Loucy (cell line): Measurements from ENCODE around the gene GALNT11.

Experiments used
- H2AFZ ChIP-seq: fragments of 200-600 bp; sonication (generic); 2 replicates; pipeline ENCODE4 v1.6.0; 2016; ENCODE audit warnings: antibody characterized with exemption, mild to moderate bottlenecking, low read length, moderate library complexity
- H3F3A ChIP-seq: fragments of 200-600 bp; 2 replicates; pipeline ENCODE4 v1.6.0; 2016; ENCODE audit warnings: antibody characterized with exemption, low read depth, mild to moderate bottlenecking
- H3K27me3 ChIP-seq: fragments of 200-600 bp; sonication (generic); 2 replicates; pipeline ENCODE4 v1.6.1; 2014; ENCODE audit warnings: low read length, mild to moderate bottlenecking; ENCODE audit not compliant: insufficient read depth, poor library complexity, severe bottlenecking
- H3K36me3 ChIP-seq: fragments of 200-600 bp; sonication (generic); 2 replicates; pipeline ENCODE4 v1.6.1; 2016; ENCODE audit warnings: low read length; ENCODE audit not compliant: insufficient read depth
- H3K4me1 ChIP-seq: fragments of 200-600 bp; sonication (generic); 2 replicates; pipeline ENCODE4 v1.5.1; 2014; ENCODE audit warnings: low read length, mild to moderate bottlenecking; ENCODE audit not compliant: insufficient read depth, poor library complexity, severe bottlenecking
- H3K4me2 ChIP-seq: fragments of 200-600 bp; sonication (generic); 2 replicates; pipeline ENCODE4 v1.6.0; 2014; ENCODE audit warnings: antibody characterized with exemption, low read length, low read depth, mild to moderate bottlenecking; ENCODE audit not compliant: poor library complexity, severe bottlenecking
- H3K4me3 ChIP-seq: fragments of 200-600 bp; sonication (generic); 2 replicates; pipeline ENCODE4 v1.5.1; 2014; ENCODE audit warnings: low read length, mild to moderate bottlenecking, mixed read lengths; ENCODE audit not compliant: poor library complexity, severe bottlenecking
- H3K79me2 ChIP-seq: fragments of 200-600 bp; sonication (generic); 2 replicates; pipeline ENCODE4 v1.6.1; 2014; ENCODE audit warnings: low read length; ENCODE audit not compliant: insufficient read depth
- H3K9ac ChIP-seq: fragments of 200-600 bp; sonication (generic); 2 replicates; pipeline ENCODE4 v1.6.0; 2014; ENCODE audit warnings: mild to moderate bottlenecking, low read depth, low read length, moderate library complexity; ENCODE audit not compliant: poor library complexity, severe bottlenecking
- H3K9me2 ChIP-seq: fragments of 200-600 bp; sonication (generic); replicated peaks from 2 replicates; pipeline ENCODE4 v1.6.1; 2016; ENCODE audit warnings: low read depth, low read length, mixed read lengths
- H3K9me3 ChIP-seq: fragments of 200-600 bp; sonication (generic); 2 replicates; pipeline ENCODE4 v1.6.1; 2014; ENCODE audit warnings: mild to moderate bottlenecking, antibody characterized with exemption, low read length, low read depth; ENCODE audit not compliant: insufficient read depth
- H4K20me1 ChIP-seq: fragments of 200-600 bp; sonication (generic); 2 replicates; pipeline ENCODE4 v1.6.0; 2014; ENCODE audit warnings: antibody characterized with exemption, low read length, mild to moderate bottlenecking; ENCODE audit not compliant: insufficient read depth, poor library complexity, severe bottlenecking
- CTCF ChIP-seq: fragments of 200-600 bp; sonication (generic); conservative IDR thresholded peaks from 2 replicates; pipeline ENCODE4 v1.5.1; 2014; ENCODE audit warnings: mild to moderate bottlenecking, antibody characterized with exemption, low read length
- EZH2phosphoT487 ChIP-seq: fragments of 200-600 bp; IDR thresholded peaks from 2 replicates; pipeline ENCODE4 v1.6.1; 2018; ENCODE audit warnings: antibody characterized with exemption, mild to moderate bottlenecking, moderate library complexity, borderline replicate concordance

Gene GALNT11

DNA sequence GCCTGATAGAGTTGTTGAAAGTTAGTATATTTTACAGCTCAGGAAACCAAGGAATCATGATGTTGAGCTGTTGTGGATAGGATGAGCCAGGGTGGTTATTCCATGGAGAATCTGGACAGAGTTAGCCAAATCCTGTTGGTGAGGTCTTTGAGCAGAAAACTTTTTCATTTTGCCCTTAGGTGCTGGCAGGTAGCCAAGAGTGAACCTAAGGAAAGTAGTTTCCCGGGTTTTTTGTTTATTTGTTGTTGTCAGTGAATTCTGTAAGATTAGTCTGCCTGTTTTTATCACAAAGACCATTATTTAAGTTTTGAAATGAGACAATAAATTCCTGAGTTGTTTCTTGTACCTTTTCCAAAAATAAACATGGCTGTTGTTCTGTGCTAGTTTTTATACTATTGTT lies 61.0 kb downstream of the GALNT11 start:
- H3K9me2 ChIP-seq: no peaks in the 10 kb centered on the region
- no peak overlapping the region for H3K9ac ChIP-seq

GRCh38 chr7:152089183-152089582 lies 63.7 kb downstream of the GALNT11 start:
- Histone ChIP-seq H4K20me1 (no peaks in the 10 kb centered on the region), H3K4me2 (no peak overlapping the region), H3K9me3 (no peaks in the 10 kb centered on the region), H3K4me1 (no peaks in the 10 kb centered on the region), H3K9me2 (no peaks in the 10 kb centered on the region), H3K27me3 (no peaks in the 10 kb centered on the region), H3F3A (no peaks in the 10 kb centered on the region), H3K9ac (no peak overlapping the region), H3K36me3 (no peaks in the 10 kb centered on the region), H3K4me3 (no peak overlapping the region), H2AFZ (no peak overlapping the region), H3K79me2 (no peaks in the 10 kb centered on the region)
- no peak for TF ChIP-seq EZH2phosphoT487
- no peak for TF ChIP-seq CTCF

More for the DNA sequence above, 61.0 kb downstream of the GALNT11 start:
- H3F3A ChIP-seq: no peaks in the 10 kb centered on the region
- no peaks in the 10 kb centered on the region for H4K20me1 ChIP-seq
- no peak for TF ChIP-seq EZH2phosphoT487
- TF ChIP-seq CTCF: no peak
- no peaks in the 10 kb centered on the region for H3K79me2 ChIP-seq
- H3K27me3 ChIP-seq: no peaks in the 10 kb centered on the region
- H3K4me1 ChIP-seq: no peaks in the 10 kb centered on the region
- no peaks in the 10 kb centered on the region for H3K9me3 ChIP-seq
- H3K4me2 ChIP-seq: no peak overlapping the region
- H3K4me3 ChIP-seq: no peak overlapping the region
- H2AFZ ChIP-seq: no peak overlapping the region
- H3K36me3 ChIP-seq: no peaks in the 10 kb centered on the region

GRCh38 chr7:152090747-152091146 lies 65.3 kb downstream of the GALNT11 start:
- no peaks in the 10 kb centered on the region for H3K9me2 ChIP-seq

More at GRCh38 chr7:152090747-152091146, 65.3 kb downstream of the GALNT11 start:
- TF ChIP-seq EZH2phosphoT487 (no peak), CTCF (no peak)
- H3K4me3 ChIP-seq: no peak overlapping the region
- no peak overlapping the region for H3K9ac ChIP-seq
- no peaks in the 10 kb centered on the region for H3F3A ChIP-seq
- no peak overlapping the region for H3K4me2 ChIP-seq
- H4K20me1 ChIP-seq: no peaks in the 10 kb centered on the region
- no peaks in the 10 kb centered on the region for H3K4me1 ChIP-seq
- no peaks in the 10 kb centered on the region for H3K36me3 ChIP-seq
- no peak overlapping the region for H2AFZ ChIP-seq
- no peaks in the 10 kb centered on the region for H3K9me3 ChIP-seq
- H3K27me3 ChIP-seq: no peaks in the 10 kb centered on the region
- H3K79me2 ChIP-seq: no peaks in the 10 kb centered on the region
